ENCODE data around the gene RIN3.

DNA sequence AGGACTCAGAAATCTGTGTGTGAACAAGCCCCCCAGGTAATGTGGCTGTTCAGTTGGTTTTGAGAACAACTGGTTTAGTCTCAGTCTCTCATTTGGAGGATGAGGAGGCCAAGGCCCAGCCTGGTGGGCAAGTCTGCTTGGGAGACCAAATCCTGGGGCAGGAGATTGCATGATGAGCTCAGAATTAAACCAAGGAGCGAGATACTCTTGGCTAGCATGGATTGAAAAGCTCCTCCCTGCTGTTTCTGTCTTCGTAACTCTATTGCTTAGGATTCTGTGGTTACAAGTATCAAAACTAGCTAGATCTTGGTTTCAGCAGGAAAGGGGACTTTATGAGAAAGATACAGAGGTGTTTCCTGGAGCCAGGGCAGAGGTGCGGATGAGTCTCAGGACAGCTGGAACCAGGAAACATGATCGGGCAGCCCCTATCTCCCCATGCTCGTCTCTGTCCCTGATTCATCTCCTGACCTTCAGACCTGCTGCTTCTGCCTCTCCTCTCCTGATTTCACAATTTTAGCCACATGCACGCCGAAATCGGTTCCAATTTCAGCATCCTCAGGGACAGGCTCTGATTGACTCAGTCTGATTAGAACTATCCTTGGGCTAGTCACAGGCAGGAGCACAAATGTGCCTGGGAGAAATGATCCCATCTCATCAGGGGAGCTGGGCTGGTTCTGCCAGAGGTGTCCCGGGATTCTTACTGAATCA, 40.2 kb upstream of the RIN3 start:
- TF ChIP-seq CTCF (IDR thresholded peaks at IDR 0.05), result no peak
- TF ChIP-seq POLR2A (IDR thresholded peaks at IDR 0.05), result no peak

Measured in testis (tissue), 2 donors.